Adrenal gland (tissue), 12 donors: ENCODE data around the gene CORO2B. TPM values are rescaled to one million over a fixed set of nuclear protein-coding genes. Genes with fewer than 3 reads are reported as not detected.

Experiments
- DNase-seq, 7 donors: peaks; one replicate each; pipeline ENCODE4 v3.0.0-alpha.2; 2019 to 2020
- H3K27ac ChIP-seq, 5 donors: fragments of 200-600 bp; sonication (generic) in 4 of 5; 1 replicate in 3 of 5; 2 replicates in 2 of 5; pipeline versions ENCODE4 v1.5.1 to v1.8.0; 2016 to 2020; ENCODE audit warnings: mild to moderate bottlenecking in 1 of 5
- H3K27me3 ChIP-seq: fragments of 200-600 bp; 2 replicates; pipeline ENCODE4 v1.8.0; 2021
- H3K36me3 ChIP-seq, 2 donors: fragments of 200-600 bp; replicated peaks in 1 of 2; 1 replicate in 1 of 2; 2 replicates in 1 of 2; pipeline versions ENCODE4 v1.5.1 to v1.8.0; 2018 to 2022
- H3K4me1 ChIP-seq, 2 donors: fragments of 200-600 bp; replicated peaks in 1 of 2; 1 replicate in 1 of 2; 2 replicates in 1 of 2; pipeline versions ENCODE4 v1.5.1 to v1.8.0; 2018 to 2021
- H3K4me3 ChIP-seq, 4 donors: fragments of 200-600 bp; sonication (generic) in 3 of 4; one replicate each; pipeline ENCODE4 v1.5.1; 2016 to 2018
- H3K9me3 ChIP-seq, 3 donors: fragments of 200-600 bp; sonication (generic) in 1 of 3; replicated peaks in 1 of 3; 1 replicate in 2 of 3; 2 replicates in 1 of 3; pipeline versions ENCODE4 v1.5.1 to v1.8.0; 2016 to 2021
- CTCF ChIP-seq, 6 experiments: fragments of 450-650 bp in 4 of 6; fragments of 200-600 bp in 2 of 6; sonication (generic) in 1 of 6; IDR thresholded peaks; 1 replicate in 5 of 6; 2 replicates in 1 of 6; pipeline versions ENCODE4 v1.5.1 to v1.8.0; 2016 to 2021; ENCODE audit warnings: antibody characterized with exemption in 6 of 6, mild to moderate bottlenecking in 2 of 6, moderate library complexity in 1 of 6
- POLR2A ChIP-seq, 2 donors: fragments of 450-650 bp; IDR thresholded peaks; one replicate each; pipeline ENCODE4 v1.6.1; 2017; ENCODE audit warnings: antibody characterized with exemption in 2 of 2, mild to moderate bottlenecking in 2 of 2, moderate library complexity in 1 of 2
- WGBS, 4 donors: extraction: QIAGEN DNeasy Blood & Tissue Kit in 2 of 4; methylation state at CpG; one replicate each; pipeline versions ENCODE4 v1.1.5 to v1.1.7; 2013 to 2017; 5-methylcytosine and 5-hydroxymethylcytosine counted together
- intact Hi-C, 2 donors: fragments of 100-400 bp; cut with DNase I; formaldehyde crosslinking; loops; one replicate each; pipeline versions ENCODE4 v1.14.1 to v1.15.0; 2022 to 2023
- polyA plus RNA-seq, 3 donors: library from polyadenylated mRNA; stranded (reverse); fragments of 200-250 nt in 2 of 3; fragments of 350-450 nt in 1 of 3; fragmentation: Illumina TruSeq in 1 of 3; extraction: RNeasy Lipid Tissue Mini Kit (QIAGEN cat#74804) in 1 of 3; gene quantifications; one replicate each; pipeline ENCODE4 v1.2.3, GENCODE V29; 2013 to 2014
- total RNA-seq, 9 donors: library from RNA; depleted of rRNA in 4 of 9; stranded (reverse); fragments of >200 nt in 4 of 9; fragments of 120-200 nt in 1 of 9; fragmentation: NEBNext Ultra II Directional in 1 of 9; extraction: Animal tissue kit (Norgen Biotek cat#: 25700) in 1 of 9; gene quantifications; one replicate each; pipeline versions ENCODE4 v1.1.0 to v1.2.4, GENCODE V29; 2013 to 2023
- donor health status: healthy with polysubstance abuse.
- donor health status: Bipolar disorder and iron deficiency.
- donor health status: DM: yes; HTN: yes; CAD: no.
- donor health status: DM: no; HTN: no; CAD: no.
- donor health status: DM: no; HTN: no; CAD: no.
- donor health status: DM: yes; HTN: yes; CAD: no.

CORO2B gene
- total and polyA plus RNA-seq, 12 donors = 2.8 to 8.4 (median 4.3) TPM

GRCh38 chr15:68655686-68656437, 77.1 kb downstream of the CORO2B start:
- no peak overlapping the region for H3K27ac ChIP-seq
- H3K4me3 ChIP-seq = no peak overlapping the region
- no peaks in the 10 kb centered on the region for H3K4me1 ChIP-seq
- intact Hi-C loops = no loop called here
- no peak for DNase-seq
- 54 to 75% (median 63%) methylated on average over 4 to 8 of the region's 8 CpGs for WGBS, 4 donors
- no peaks in the 10 kb centered on the region for H3K27me3 ChIP-seq
- TF ChIP-seq CTCF (IDR thresholded peaks at IDR 0.05) (no peak), POLR2A (IDR thresholded peaks at IDR 0.05) (no peak)
- H3K36me3 ChIP-seq = no peaks in the 10 kb centered on the region
- no peaks in the 10 kb centered on the region for H3K9me3 ChIP-seq

GRCh38 chr15:68656438-68656739, 77.6 kb downstream of the CORO2B start:
- no peak for TF ChIP-seq POLR2A (IDR thresholded peaks at IDR 0.05)
- TF ChIP-seq CTCF (IDR thresholded peaks at IDR 0.05) = no peak
- no peak for DNase-seq
- intact Hi-C loops = no loop called here

GRCh38 chr15:68658151-68658550, 79.4 kb downstream of the CORO2B start:
- no peak for DNase-seq
- H3K4me3 ChIP-seq = no peak overlapping the region
- no peaks in the 10 kb centered on the region for H3K9me3 ChIP-seq
- 61 to 81% (median 70%) methylated on average over 4 to 8 of the region's 8 CpGs; no CpG with 5 or more reads in 1 of the 4 donors for WGBS, 4 donors
- H3K27me3 ChIP-seq = no peaks in the 10 kb centered on the region
- TF ChIP-seq CTCF (IDR thresholded peaks at IDR 0.05) (no peak), POLR2A (IDR thresholded peaks at IDR 0.05) (no peak)
- intact Hi-C loops = no loop called here
- H3K36me3 ChIP-seq = no peaks in the 10 kb centered on the region
- no peaks in the 10 kb centered on the region for H3K4me1 ChIP-seq
- H3K27ac ChIP-seq = no peak overlapping the region

More at GRCh38 chr15:68656438-68656739, 77.6 kb downstream of the CORO2B start:
- H3K27ac ChIP-seq = no peak overlapping the region
- H3K27me3 ChIP-seq = no peaks in the 10 kb centered on the region
- 93 to 100% (median 98%) methylated on average over 1 of the region's 1 CpG for WGBS, 4 donors
- H3K4me1 ChIP-seq = no peaks in the 10 kb centered on the region
- no peak overlapping the region for H3K4me3 ChIP-seq
- H3K9me3 ChIP-seq = no peaks in the 10 kb centered on the region
- H3K36me3 ChIP-seq = no peaks in the 10 kb centered on the region

- Histone ChIP-seq H3K27ac (no peak overlapping the region), H3K4me3 (no peak overlapping the region), H3K9me3 (no peaks in the 10 kb centered on the region), H3K4me1 (no peaks in the 10 kb centered on the region), H3K27me3 (no peaks in the 10 kb centered on the region), H3K36me3 (no peaks in the 10 kb centered on the region)
- intact Hi-C loops = no loop called here
- DNase-seq = no peak
- TF ChIP-seq POLR2A (IDR thresholded peaks at IDR 0.05) = no peak
- no peak for TF ChIP-seq CTCF (IDR thresholded peaks at IDR 0.05)
- WGBS, 4 donors = 83 to 88% (median 84%) methylated on average over 8 of the region's 8 CpGs
Observed at GRCh38 chr15:68658641-68659358, 80.0 kb downstream of the CORO2B start.
